ENCODE measurements around the gene YWHAG.

YWHAG gene

DNA sequence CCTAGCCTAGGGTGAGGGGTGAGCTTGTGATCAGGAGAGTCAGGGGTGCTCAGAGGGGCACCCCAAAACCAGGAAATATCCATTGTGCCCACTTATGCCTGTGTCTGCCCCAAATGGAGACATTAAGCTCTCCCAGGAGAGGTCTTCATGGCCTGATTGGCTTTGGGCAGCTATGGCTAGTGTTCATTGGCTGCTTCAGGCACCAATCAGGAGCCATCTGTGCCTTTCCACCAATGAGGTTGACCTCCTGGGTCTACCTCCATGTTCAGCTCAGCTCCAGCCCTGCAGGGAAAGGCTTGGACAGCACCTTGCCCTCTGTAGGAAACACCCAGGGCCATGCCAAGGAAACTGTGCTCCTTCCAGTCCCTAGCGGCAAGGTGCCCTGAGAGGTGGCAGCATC lies 80.3 kb downstream of the YWHAG start:
- H3K27me3 ChIP-seq (ENCODE audit: insufficient read depth, low read length) = peaks cover 36% of the 10 kb centered on the region
- TF ChIP-seq, protein P1, sequence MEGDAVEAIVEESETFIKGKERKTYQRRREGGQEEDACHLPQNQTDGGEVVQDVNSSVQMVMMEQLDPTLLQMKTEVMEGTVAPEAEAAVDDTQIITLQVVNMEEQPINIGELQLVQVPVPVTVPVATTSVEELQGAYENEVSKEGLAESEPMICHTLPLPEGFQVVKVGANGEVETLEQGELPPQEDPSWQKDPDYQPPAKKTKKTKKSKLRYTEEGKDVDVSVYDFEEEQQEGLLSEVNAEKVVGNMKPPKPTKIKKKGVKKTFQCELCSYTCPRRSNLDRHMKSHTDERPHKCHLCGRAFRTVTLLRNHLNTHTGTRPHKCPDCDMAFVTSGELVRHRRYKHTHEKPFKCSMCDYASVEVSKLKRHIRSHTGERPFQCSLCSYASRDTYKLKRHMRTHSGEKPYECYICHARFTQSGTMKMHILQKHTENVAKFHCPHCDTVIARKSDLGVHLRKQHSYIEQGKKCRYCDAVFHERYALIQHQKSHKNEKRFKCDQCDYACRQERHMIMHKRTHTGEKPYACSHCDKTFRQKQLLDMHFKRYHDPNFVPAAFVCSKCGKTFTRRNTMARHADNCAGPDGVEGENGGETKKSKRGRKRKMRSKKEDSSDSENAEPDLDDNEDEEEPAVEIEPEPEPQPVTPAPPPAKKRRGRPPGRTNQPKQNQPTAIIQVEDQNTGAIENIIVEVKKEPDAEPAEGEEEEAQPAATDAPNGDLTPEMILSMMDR (IDR thresholded peaks at IDR 0.05; ENCODE audit: low read length) = no peak
- no peak for TF ChIP-seq EZH2 (IDR thresholded peaks at IDR 0.05; ENCODE audit: borderline replicate concordance, low read length)
- no peak overlapping the region for H2AFZ ChIP-seq (ENCODE audit: low read length)

More for the DNA sequence above, 80.3 kb downstream of the YWHAG start:
- Histone ChIP-seq H3F3A (ENCODE audit: insufficient read depth, low read length) (no peaks in the 10 kb centered on the region), H3K36me3 (ENCODE audit: insufficient read depth, low read length) (no peaks in the 10 kb centered on the region), H3K9ac (ENCODE audit: low read length) (no peak overlapping the region), H3K4me3 (ENCODE audit: low read depth, low read length, poor library complexity, severe bottlenecking) (no peak overlapping the region), H3K4me2 (ENCODE audit: low read length) (no peak overlapping the region), H3K4me1 (ENCODE audit: insufficient read depth, low read length, severe bottlenecking) (peaks cover 7% of the 10 kb centered on the region), H3K79me2 (ENCODE audit: insufficient read depth, low read length) (no peaks in the 10 kb centered on the region), H3K9me3 (ENCODE audit: low read length) (no peaks in the 10 kb centered on the region), H3K9me2 (ENCODE audit: low read depth, low read length) (no peaks in the 10 kb centered on the region), H4K20me1 (ENCODE audit: insufficient read depth, low read length) (no peaks in the 10 kb centered on the region), H3K27ac (ENCODE audit: low read depth, low read length, poor library complexity, severe bottlenecking) (no peak overlapping the region)
